EL (cell line): Measurements from ENCODE around the gene KLK12.
"Not testable (repeated sequence)": the region's sequence is repeated elsewhere in the genome, so short reads cannot be mapped to it uniquely, and the experiment has no call there.

Experiments
- DNase-seq: peaks from one replicate; pipeline ENCODE4 v3.0.0-alpha.2; 2016

KLK12 gene

GRCh38 chr19:51014242-51014641 lies 20.6 kb downstream of the KLK12 start:
- no peak for DNase-seq

- no peak for DNase-seq
Observed at GRCh38 chr19:51012661-51013190, 22.1 kb downstream of the KLK12 start.

DNA sequence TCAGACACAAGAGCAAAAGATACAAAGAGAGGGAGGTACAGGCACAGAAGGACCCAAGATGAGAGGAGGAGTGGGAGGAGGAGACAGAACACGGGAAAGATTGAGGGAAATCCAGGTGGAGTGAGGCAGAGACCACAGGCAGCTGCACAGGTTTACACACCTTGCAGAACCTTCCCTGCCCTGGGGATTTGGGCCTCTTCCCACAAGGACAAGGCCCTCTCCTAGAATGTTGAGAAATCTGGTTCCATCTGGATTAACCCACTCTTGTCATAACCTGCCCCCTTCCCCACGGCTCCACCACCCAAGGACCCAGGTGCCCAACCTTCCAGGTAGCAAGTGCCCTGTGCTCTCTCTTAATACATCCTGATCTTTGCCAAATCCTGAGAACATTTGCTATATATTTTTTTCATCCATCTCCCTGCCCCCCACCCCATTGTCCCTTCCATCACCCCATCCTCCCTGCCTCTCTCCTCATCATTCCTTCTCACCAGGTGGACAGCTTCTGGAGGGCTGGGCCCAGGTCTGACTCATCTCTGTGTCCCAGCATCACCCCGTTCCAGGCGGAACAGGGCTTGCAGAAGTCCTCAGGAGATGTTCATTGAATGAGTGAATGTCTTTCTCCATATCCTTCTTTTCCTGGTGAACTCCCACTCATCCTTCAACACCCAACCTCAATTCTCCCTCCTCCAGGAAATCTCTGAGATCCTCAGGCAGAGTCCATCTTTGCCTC lies 24.6 kb downstream of the KLK12 start:
- DNase-seq, result no peak

- no peak for DNase-seq
Observed at GRCh38 chr19:51009061-51009891, 25.5 kb downstream of the KLK12 start.

DNA sequence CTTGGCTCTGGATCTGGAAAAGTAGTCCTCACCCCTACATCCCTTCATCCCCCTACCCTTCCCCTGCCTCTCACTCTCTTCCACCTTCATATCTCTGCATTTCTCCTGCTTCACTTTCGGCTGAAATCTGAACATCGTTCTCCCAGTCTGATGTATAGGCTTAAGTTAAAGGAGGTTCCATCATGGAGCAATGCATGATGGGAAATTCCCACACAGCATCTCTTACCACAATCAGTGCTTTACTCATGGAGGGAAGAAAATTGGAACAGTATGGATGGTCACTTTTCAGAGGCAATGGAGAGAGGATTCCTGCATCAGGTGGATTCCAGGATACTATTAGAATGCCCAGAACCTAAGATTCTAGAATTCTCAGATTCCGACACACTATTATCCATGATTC lies 27.3 kb downstream of the KLK12 start:
- no peak for DNase-seq

GRCh38 chr19:51006406-51006805 lies 28.4 kb downstream of the KLK12 start:
- no peak for DNase-seq

GRCh38 chr19:51005248-51005647 lies 29.6 kb downstream of the KLK12 start:
- no peak for DNase-seq

- no peak for DNase-seq
Observed at GRCh38 chr19:51003316-51003715, 31.5 kb downstream of the KLK12 start.

GRCh38 chr19:51002542-51003311 lies 32.1 kb downstream of the KLK12 start:
- DNase-seq, result peak; percentile 21

DNA sequence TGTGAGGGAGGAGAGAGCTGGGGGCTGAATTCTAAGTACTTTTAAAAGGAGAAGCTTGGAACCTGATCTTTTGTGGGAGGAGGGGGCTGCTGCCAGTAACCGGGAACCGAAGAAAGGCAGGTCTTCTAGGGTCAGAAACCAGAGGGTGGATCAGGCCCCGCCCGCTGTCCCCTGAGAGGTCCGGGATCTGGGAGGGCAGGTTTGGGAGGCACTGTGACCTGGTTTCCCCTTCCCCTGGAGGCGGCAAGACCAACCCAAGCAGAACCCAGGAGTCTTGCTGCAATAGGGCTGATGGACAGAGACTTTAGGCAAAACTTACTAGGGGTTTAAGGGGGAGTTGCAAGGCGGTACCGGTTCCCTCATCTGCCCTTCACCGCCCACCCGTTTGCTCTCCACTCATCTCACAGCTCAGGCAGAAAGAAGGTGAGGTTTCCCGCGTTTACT lies 32.7 kb downstream of the KLK12 start:
- DNase-seq, result no peak

DNA sequence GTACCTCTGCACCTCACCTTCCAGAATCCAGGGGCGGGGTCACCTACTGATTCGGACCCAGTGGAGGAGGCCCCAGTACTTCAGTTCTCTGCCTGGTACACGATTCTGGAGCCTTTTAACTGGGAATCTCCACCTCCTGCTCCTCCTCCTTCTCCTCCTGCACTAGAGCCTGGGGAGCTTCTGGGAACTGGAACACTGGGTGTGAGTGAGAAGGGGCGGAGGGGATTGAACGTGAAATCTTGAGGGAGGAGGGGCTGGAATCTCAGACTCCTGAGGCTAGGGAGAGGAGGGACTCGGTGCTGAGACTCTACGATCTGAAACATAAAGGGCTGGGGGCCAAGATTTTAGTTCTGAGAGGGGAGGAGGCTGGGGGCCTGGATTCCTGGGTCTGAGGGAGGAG lies 33.3 kb downstream of the KLK12 start, which contains the start of gene KLK8:
TSS of gene KLK8 (minus strand) at position 90 of the 400 bp plus-strand sequence. CDS start 437 bp downstream, outside the sequence.
- DNase-seq, result no peak

DNA sequence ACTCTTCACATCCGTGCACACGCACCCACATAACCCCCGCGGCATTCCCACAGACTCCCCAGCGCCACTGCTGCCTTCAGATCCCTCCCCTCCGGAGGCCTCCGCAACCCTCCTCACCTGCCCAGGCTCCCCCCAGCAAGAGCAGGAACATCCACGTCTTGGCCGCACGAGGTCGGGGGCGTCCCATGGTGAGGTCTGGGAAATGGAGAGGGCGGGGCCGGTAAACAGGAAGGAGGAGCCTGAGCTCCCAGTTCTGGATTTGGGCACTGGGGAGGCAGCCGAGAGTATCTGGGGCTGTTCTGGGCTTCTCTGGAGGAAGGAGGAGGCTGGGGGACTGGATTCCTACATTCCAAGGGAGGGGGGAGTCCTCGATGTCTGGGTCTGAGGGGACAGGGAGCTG lies 33.8 kb downstream of the KLK12 start:
- DNase-seq, result no peak

DNA sequence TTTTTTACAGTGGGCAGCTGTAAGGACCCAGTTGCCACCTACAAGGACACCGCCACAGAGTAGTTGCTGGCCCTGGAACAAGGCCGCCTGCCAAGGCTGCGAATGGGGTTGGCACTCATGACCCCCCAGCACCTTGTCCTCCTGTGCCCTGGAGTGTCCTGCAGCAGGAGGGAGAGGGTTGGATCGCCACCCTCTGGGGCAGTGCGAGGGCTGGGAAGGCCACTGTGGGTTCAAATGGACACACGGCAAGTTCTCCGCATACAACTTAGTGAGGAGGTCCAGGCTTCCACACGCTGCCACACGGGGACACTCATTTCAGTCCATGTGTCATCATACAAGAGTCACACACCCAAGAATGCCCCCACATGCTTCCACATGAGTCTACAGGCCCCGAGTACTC lies 34.4 kb downstream of the KLK12 start:
- no peak for DNase-seq

- no peak for DNase-seq
Observed at GRCh38 chr19:50998686-50999085, 36.1 kb downstream of the KLK12 start.

- no peak for DNase-seq
Observed at GRCh38 chr19:50998061-50998460, 36.7 kb downstream of the KLK12 start.

DNA sequence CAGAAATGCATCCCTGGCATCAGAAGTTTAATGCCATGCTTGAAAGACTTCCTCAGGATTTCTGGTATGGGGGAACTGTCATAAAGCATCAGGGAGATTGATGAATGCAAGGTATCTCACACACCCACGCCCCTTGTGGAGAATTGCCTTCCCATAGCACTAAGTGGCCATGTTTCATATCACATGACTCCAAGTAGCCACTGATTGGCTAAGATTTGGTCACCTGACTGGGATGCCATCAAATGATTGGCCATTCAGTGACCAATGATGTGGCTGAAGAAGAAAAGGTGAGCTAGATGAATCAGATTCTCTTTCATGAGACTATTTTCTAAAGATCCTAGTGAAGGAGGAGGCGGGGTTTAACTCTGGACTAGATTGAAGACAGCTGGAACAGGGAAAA lies 40.7 kb downstream of the KLK12 start:
- no peak for DNase-seq

DNA sequence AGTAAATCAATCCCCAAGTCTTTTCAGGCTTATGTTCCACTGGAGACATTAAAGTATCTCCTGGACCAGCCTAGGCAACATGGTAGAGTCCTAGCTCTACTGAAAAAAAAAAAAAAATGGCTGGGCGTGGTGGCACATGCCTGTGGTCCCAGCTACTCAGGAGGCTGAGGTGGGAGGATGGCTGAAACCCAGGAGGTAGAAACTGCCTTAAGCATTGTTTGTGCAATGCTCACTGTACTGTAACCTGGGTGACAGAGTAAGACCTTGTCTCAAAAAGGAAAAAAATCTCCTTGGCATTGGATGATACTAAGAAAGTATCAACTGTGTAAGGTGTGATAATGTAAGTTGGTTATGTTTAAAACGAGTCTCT lies 42.2 kb downstream of the KLK12 start:
- DNase-seq, result no peak

DNA sequence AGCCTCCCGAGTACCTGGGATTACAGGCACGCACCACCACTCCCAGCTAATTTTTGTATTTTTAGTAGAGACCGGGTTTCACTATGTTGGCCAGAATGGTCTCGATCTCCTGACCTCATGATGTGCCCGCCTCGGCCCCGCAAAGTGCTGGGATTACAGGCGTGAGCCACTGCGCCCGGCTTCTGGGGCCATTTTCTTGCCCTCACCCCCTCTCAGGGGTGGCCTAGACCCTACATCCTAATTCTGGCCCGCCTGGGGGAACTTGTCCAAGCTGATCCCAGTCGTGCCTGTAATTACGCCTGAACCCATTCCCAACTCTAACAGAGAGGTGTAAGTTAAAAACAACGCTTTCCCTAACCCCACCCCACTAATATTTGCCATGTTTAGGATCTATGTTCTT lies 50.4 kb downstream of the KLK12 start:
- DNase-seq, result not testable (repeated sequence)

GRCh38 chr19:50983625-50984292 lies 51.0 kb downstream of the KLK12 start, which contains the start of gene KLK7:
KLK7 (minus strand) TSS chr19:50983917; CDS start chr19:50982399, 1,518 bp downstream.
- DNase-seq, result no peak

DNA sequence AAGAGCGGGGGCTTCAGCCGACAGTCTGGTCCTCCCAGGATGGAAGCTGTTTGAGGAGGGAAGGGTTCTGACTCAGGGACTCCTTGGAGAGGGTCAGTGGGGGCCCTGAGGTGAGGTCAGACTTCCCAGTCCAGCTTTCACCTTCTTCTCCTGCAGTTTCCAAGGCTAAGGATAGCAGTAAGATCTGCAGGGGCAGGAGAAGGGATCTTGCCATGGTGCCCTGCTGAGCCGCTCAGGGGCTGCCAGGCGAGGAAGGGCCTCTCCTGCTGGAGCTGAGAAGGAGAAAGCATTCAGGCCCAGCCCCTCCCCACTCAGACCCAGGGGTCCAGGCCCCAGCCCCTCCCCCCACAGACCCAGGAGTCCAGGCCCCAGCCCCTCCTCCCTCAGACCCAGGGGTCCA lies 52.6 kb downstream of the KLK12 start:
- DNase-seq, result no peak

DNA sequence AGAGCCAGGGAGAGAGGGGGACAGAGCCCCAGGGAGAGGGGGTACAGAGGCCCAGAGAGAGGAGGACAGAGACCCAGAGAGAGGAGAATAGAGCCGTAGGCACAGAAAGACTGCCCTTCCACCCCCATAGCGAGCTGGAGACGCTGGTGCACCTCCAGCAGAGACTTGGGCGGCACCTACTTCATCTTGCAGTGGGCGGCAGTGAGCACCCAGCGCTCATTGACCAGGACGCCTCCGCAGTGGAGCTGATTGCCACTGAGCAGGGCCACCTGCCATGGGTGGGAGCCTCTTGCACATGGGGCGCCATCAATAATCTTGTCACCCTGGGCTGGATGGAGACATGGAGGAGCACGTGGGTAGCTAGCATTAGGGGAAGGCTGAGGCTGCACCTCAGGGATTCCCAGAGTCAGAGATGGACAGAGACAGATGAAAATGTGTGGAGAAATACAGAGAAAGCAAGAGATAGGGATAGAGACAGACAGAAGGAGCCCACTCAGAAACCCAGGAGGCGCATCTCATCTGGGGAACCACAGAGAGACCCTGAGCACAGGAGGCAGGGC lies 53.1 kb downstream of the KLK12 start:
- DNase-seq, result no peak

DNA sequence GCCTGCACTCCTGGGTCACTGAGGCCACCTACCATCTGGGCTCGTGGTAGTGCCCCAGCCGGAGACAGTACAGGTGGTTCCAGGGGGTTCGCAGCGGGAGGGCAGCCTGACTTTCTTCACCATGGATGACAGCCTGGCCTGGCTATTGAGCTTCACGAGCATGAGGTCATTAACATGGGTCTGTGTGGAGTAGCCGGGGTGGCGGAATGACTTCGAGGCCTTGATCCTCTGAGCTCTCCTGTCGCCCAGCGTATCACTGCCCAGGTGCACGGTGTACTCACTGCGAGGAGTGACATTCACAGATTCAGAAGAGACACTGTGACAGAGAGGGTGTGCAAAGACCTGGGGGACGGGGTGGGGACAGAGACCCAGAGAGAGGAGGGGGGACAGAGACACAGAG lies 54.6 kb downstream of the KLK12 start:
- no peak for DNase-seq
